LNCAP (cell line): ENCODE data around the gene RNFT2.

Experiments used
- CTCF ChIP-seq: fragments of 450-650 bp; IDR thresholded peaks from 2 replicates; pipeline ENCODE4 v1.5.1; 2017; ENCODE audit warnings: mild to moderate bottlenecking

Gene RNFT2

GRCh38 chr12:116700066-116700465 is 38.0 kb upstream of the RNFT2 start:
- TF ChIP-seq CTCF: no peak

- TF ChIP-seq CTCF: no peak
Measured at GRCh38 chr12:116701432-116701831, 36.7 kb upstream of the RNFT2 start.

GRCh38 chr12:116703214-116703795 is 34.8 kb upstream of the RNFT2 start:
- TF ChIP-seq CTCF: peak; percentile 91

- TF ChIP-seq CTCF: no peak
Measured at GRCh38 chr12:116707751-116708150, 30.4 kb upstream of the RNFT2 start.

GRCh38 chr12:116708826-116709756 is 29.0 kb upstream of the RNFT2 start:
- peak; percentile 83 for TF ChIP-seq CTCF

- TF ChIP-seq CTCF: no peak
Measured at GRCh38 chr12:116709768-116710167, 28.3 kb upstream of the RNFT2 start.

- no peak for TF ChIP-seq CTCF
Measured at GRCh38 chr12:116710370-116711150, 27.6 kb upstream of the RNFT2 start.
